Measurements from ENCODE around the gene LARP4B.

- no peak for TF ChIP-seq EZH2 (IDR thresholded peaks at IDR 0.05)
- no peak for TF ChIP-seq POLR2AphosphoS5 (IDR thresholded peaks at IDR 0.05; ENCODE audit: borderline replicate concordance, low read depth, low read length)
- no peak for TF ChIP-seq FOXP2 (optimal IDR thresholded peaks at IDR 0.05; ENCODE audit: control extremely low read depth, extremely low read length, insufficient read depth)
Measured at GRCh38 chr10:843703-844102, 87.8 kb downstream of the LARP4B start.
